GM19025 (cell line): ENCODE data around the gene TTC28.
"Not testable (repeated sequence)": the region's sequence is repeated elsewhere in the genome, so short reads cannot be mapped to it uniquely, and the experiment has no call there.

Source experiments
- ATAC-seq: cut with Tn5 transposase; IDR thresholded peaks from one replicate; pipeline ENCODE4 v1.9.1; 2021; ENCODE audit warnings: mild to moderate bottlenecking, low read depth, moderate library complexity; ENCODE audit not compliant: unreplicated experiment

TTC28 gene

GRCh38 chr22:28093711-28094110 lies 585.9 kb downstream of the TTC28 start:
- ATAC-seq: no peak

- ATAC-seq: no peak
Observed at GRCh38 chr22:28091486-28091885, 588.2 kb downstream of the TTC28 start.

DNA sequence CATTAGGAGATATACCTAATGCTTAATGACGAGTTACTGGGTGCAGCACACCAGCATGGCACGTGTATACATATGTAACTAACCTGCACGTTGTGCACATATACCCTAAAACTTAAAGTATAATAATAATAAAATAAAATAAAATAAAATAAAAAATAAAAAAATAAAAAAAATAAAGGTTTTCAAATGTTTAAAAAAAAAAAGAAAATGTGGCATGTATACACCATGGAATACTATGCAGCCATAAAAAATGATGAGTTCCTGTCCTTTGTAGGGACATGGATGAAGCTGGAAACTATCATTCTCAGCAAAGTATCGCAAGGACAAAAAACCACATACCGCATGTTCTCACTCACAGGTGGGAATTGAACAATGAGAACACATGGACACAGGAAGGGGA lies 590.1 kb downstream of the TTC28 start:
- not testable (repeated sequence) for ATAC-seq

DNA sequence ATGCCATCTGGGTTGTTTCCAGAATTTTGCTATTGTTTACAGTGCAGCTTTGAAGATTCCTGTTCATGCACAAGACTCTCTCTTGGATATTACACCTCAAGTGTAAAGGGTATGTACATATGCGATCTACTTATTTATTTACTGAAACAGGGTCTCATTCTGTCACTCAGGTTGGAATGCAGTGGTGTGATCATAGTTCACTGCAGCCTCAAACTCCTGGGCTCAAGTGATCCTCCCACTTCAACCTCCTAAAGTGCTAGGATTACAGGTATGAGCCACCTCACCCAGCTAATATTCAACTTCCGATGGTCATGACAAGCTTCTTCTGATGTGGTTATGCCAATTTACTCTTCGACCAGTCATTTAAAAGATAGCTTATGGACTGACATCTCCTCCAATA lies 602.5 kb downstream of the TTC28 start:
- no peak for ATAC-seq

DNA sequence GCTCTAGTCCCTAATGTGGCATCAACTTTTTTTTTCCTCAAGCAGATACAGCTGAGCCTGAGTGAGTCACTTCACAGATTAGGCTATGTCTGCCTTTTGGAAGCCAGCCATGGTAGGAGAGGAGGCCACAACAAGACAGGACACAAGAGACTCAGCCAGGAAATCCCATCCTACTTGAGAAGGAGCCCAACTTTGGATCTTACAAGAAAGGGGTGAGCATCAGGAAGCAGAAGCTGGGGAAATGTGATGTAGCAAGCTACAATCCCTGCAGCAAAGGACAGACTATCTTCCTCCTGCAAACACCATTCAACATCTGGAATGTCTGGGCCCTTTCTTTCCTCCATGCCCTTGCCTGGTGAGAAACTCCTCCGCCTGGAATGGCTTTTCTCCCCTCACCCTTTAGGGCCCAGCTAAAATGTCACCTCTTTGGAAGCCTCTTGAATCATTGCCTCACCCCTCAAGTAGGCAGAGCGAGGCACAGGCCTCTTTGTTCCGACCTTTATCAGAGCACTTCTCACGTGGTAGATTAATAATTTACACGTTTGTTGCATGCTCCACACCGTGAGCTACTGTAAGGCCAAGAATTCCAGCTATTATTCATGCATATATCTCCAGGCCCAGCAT lies 604.2 kb downstream of the TTC28 start:
- no peak for ATAC-seq

DNA sequence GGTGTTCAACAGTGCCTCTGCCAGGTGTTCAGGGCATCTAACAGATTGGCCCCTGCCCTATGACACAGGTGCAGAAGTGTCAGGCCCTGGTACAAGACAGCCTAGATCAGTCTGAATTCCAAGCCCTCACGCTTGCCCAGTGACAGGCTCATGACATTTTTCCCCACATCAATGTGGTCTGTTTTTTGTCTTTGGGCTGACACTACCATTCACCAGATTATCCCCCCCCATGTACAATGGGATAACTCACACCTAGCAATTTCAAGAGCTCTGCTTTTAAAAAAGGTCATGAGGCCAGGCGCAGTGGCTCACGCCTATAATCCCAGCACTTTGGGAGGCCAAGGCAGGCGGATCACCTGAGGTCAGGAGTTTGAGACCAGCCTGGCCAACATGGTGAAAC lies 605.1 kb downstream of the TTC28 start:
- no peak for ATAC-seq

DNA sequence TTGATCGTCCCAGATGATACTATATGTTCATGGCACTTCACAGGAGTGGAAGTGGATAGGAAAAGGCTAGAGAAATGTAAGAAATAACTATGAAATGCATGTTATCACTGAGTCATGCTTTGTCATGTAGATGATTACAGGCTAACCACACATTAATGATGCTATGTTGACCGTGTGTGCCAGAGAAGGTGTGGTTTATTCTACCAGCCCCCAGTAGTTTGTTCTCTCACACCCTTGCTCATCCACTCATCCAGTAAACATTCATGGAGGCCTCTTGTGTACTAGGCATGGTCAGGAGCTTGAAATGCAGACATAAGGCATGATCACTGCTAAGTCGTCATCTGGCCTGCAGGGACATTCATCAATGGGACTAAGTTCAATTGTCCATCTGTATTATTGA lies 607.6 kb downstream of the TTC28 start:
- no peak for ATAC-seq

DNA sequence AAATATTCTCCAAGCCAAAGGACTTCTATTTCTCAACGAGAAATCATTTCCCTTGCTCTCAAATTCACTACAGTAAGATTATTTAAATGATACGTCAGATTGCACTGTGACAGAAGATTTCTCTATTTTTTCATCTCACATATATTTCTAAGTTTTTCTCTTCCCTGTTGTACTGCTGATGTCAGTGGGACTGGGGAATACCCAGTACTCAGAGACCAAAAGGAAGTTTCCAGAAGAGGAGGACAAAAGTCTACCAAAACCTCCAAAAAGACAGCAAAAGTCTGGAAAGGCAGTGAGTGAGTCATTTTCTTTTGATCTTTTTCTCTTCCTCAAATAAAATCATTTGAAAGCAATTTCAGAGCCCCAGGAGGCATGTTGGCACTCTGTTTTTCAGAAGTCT lies 610.8 kb downstream of the TTC28 start:
- ATAC-seq: no peak

GRCh38 chr22:28064920-28065319 lies 614.7 kb downstream of the TTC28 start:
- ATAC-seq: no peak

DNA sequence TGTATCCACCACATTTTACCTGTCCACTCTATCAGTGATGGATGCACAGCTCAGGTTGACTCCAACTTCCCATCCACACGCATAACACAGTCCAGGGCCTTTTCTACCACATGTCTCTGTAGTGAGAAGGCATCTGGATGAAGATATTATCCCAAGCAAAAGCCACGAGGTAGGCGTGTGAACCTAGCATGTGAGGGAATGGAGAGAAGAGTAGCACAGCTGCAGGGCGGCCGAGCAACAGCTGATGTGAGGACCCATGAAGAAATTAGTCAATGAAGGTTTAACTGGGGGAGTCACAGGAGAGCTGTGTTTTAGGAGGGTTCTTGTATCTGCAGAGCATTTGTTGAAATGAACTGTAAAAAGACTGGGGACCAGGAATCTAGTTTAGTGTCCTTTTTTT lies 616.0 kb downstream of the TTC28 start:
- no peak for ATAC-seq

DNA sequence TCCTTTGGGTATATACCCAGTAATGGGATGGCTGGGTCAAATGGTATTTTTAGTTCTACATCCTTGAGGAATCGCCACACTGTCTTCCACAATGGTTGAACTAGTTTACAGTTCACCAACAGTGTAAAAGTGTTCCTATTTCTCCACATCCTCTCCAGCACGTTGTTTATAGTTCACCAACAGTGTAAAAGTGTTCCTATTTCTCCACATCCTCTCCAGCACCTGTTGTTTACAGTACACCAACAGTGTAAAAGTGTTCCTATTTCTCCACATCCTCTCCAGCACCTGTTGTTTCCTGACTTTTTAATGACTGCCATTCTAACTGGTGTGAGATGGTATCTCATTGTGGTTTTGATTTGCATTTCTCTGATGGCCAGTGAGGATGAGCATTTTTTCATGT lies 619.0 kb downstream of the TTC28 start:
- ATAC-seq: not testable (repeated sequence)

GRCh38 chr22:28058036-28058435 lies 621.6 kb downstream of the TTC28 start:
- no peak for ATAC-seq

DNA sequence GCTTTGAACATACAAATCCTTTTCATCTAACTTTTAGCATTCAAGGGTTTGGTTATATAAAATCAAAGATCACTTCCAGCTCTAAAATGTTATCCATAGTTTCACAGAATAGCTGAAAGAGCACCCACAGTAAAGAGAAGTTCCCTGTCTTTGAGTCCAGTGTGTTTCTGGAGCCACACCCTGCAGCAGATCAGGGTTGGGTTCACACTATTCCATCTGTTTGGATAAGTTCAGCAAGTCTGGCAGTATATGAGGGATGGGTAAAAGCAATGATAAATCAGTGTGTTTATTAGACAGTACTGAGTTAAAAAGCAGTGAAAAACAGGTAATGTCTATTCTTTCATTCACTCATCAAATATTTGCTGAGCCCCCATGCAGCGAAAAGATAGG lies 624.8 kb downstream of the TTC28 start:
- no peak for ATAC-seq

- no peak for ATAC-seq
Observed at GRCh38 chr22:28053896-28054818, 625.5 kb downstream of the TTC28 start.

DNA sequence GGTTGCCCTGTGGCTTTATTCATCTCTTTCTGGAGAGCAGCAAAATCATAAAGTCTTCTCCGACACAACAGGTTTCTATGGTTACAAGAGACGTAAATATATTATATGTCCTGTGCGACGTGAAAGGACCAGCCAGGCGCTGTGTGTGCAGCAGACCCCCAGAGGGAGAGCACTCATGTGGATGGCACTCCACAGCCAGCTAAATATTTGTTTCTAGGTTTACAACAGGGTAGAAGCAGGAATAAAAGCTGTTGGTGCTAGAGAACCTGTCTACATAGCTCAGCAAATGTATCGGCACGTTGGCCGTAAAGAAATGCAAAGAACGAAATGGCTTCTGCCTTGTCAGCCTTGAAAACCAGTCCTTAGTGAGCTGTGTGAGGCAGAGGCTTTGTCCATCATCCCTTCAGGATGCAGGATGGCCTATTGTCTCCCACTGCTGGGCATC lies 626.8 kb downstream of the TTC28 start:
- ATAC-seq: no peak

GRCh38 chr22:28051787-28052356 lies 627.8 kb downstream of the TTC28 start:
- ATAC-seq: no peak

DNA sequence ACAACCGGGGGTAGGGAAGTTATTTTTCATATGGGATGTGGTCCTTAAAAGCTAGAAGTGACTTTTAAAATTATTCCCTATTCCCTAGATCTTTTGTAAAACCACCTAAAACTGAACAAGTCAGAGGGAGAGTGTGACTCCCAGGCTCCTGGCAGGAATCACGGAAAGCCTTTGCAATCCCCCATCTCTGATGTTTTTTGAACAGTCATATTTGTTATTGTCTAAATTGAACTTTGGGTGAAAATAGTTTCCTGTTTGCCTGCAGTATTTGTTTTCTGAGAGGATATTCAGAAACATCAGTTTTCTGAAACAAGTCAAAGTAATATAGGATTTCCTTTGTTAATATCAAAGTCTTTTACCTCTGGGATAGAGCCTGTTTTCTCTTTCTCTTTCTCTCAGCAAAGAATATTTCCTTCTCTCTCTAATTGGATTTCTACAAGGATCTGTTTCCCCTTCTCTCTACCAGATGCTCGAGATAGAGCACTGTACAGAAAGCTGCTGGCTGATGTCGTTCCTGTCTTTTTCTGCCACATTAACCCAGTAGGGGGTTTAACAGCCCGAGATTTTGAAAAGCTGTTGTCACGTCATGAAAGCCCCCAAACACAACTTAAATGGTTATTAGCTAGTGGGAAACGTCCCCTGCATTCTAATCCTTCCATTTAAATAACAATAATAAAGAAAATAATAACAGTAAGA lies 628.4 kb downstream of the TTC28 start:
- no peak for ATAC-seq

DNA sequence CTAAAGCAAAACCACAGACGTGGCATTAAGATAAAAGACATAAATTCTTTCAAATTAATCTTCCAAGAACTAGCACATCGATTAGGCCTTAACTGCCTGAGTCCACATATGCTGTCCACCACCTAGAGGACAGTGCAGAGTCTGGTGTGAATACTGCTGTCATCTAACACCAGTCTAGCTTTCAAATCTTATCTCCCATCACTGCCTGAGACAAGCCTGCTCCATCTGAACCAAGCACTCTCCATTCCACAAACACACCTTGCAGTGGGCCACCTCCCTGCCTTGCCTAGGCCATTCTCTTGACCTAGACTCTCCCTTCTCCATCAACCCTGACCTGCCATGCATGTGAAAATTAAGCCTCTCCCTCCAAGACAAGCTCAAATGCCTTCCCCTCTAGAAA lies 631.1 kb downstream of the TTC28 start:
- ATAC-seq: no peak

GRCh38 chr22:28047740-28048139 lies 631.9 kb downstream of the TTC28 start:
- ATAC-seq: no peak

GRCh38 chr22:28046100-28046499 lies 633.5 kb downstream of the TTC28 start:
- ATAC-seq: no peak

- no peak for ATAC-seq
Observed at GRCh38 chr22:28044546-28045173, 635.0 kb downstream of the TTC28 start.
